Glutamatergic neuron (in vitro differentiated cells): ENCODE measurements around the gene ACADL. TPM values are rescaled to one million over a fixed set of nuclear protein-coding genes. Genes with fewer than 3 reads are reported as not detected.

Source experiments
- DNase-seq: peaks from one replicate; pipeline ENCODE4 v3.0.0; 2022
- H3K27ac Mint-ChIP-seq: one replicate; pipeline ENCODE4 v1.8.0; 2020; ENCODE audit warnings: mild to moderate bottlenecking, mixed read lengths, inconsistent platforms; ENCODE audit not compliant: unreplicated experiment
- H3K27me3 Mint-ChIP-seq: one replicate; pipeline ENCODE4 v1.8.0; 2020; ENCODE audit warnings: mild to moderate bottlenecking, moderate library complexity, mixed read lengths, inconsistent platforms; ENCODE audit not compliant: unreplicated experiment
- H3K36me3 Mint-ChIP-seq: one replicate; pipeline ENCODE4 v1.8.0; 2020; ENCODE audit warnings: mild to moderate bottlenecking, mixed read lengths, inconsistent platforms; ENCODE audit not compliant: unreplicated experiment
- H3K4me1 Mint-ChIP-seq: one replicate; pipeline ENCODE4 v1.8.0; 2020; ENCODE audit warnings: mild to moderate bottlenecking, low read depth, mixed read lengths, inconsistent platforms; ENCODE audit not compliant: unreplicated experiment
- H3K4me3 Mint-ChIP-seq: one replicate; pipeline ENCODE4 v1.8.0; 2020; ENCODE audit warnings: mild to moderate bottlenecking, mixed read lengths, inconsistent platforms; ENCODE audit not compliant: unreplicated experiment
- H3K9me3 Mint-ChIP-seq: one replicate; pipeline ENCODE4 v1.8.0; 2020; ENCODE audit warnings: mild to moderate bottlenecking, moderate library complexity, mixed read lengths, inconsistent platforms; ENCODE audit not compliant: unreplicated experiment
- total RNA-seq: library from RNA; stranded (reverse); fragmentation: NEBNext Ultra II Directional; extraction: Animal tissue kit (Norgen Biotek cat#: 25700); gene quantifications from one replicate; pipeline ENCODE4 v1.2.1, GENCODE V29; 2021; ENCODE audit not compliant: unreplicated experiment
- TF ChIP-seq, protein P1 (sequence below): fragments of 200-600 bp; sonication (generic); IDR thresholded peaks from one replicate; pipeline ENCODE4 v1.5.0; 2021; ENCODE audit not compliant: partially characterized antibody, unreplicated experiment

ACADL gene
- total RNA-seq, 1 donor from 2014 or later: not detected

DNA sequence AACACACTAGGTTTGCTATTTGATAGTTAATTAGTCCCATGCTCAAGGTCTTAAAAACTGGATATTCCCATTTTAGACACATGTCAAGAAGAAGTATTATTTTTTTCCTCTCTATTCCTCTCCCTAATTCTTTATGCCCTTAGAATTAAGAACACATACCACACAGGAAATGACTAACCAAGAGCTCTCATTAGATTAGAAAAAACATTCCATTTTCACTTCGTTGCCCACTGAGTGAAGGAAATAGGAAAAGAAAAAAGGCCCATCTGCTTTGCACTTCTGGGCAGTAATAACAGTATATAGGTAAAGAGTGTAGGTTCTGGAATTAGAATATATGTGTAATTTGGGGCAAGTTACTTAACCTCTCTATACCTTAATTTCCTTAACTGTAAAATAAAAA, 26.9 kb downstream of the ACADL start:
- no peaks in the 10 kb centered on the region for H3K4me1 Mint-ChIP-seq
- TF ChIP-seq, protein P1, sequence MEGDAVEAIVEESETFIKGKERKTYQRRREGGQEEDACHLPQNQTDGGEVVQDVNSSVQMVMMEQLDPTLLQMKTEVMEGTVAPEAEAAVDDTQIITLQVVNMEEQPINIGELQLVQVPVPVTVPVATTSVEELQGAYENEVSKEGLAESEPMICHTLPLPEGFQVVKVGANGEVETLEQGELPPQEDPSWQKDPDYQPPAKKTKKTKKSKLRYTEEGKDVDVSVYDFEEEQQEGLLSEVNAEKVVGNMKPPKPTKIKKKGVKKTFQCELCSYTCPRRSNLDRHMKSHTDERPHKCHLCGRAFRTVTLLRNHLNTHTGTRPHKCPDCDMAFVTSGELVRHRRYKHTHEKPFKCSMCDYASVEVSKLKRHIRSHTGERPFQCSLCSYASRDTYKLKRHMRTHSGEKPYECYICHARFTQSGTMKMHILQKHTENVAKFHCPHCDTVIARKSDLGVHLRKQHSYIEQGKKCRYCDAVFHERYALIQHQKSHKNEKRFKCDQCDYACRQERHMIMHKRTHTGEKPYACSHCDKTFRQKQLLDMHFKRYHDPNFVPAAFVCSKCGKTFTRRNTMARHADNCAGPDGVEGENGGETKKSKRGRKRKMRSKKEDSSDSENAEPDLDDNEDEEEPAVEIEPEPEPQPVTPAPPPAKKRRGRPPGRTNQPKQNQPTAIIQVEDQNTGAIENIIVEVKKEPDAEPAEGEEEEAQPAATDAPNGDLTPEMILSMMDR: no peak

DNA sequence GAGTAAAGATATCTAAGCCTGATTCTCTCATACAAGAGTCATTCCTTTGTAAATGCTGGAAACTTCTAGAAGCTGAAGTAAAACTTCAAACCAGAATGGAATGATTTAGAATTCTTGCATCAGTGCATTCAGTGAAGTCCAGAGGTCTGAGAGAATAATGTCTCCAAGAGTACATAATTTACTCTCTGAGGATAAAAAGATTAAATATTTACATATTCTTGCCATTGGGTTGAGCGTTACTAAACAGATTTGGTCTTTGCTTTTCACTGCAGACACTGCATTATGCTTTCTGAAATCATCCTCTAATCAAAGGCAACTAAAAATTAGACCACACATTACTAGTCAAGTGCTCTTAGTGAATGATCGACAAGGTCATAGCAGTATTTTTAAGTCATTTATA, 27.5 kb downstream of the ACADL start:
- H3K27me3 Mint-ChIP-seq: no peaks in the 10 kb centered on the region
- no peaks in the 10 kb centered on the region for H3K9me3 Mint-ChIP-seq
- no peaks in the 10 kb centered on the region for H3K36me3 Mint-ChIP-seq
- no peak overlapping the region for H3K4me3 Mint-ChIP-seq
- H3K4me1 Mint-ChIP-seq: no peaks in the 10 kb centered on the region
- TF ChIP-seq, protein P1: no peak
- H3K27ac Mint-ChIP-seq: no peak overlapping the region
- DNase-seq: no peak

More for the DNA sequence above, 26.9 kb downstream of the ACADL start:
- H3K27ac Mint-ChIP-seq: no peak overlapping the region
- DNase-seq: no peak
- H3K27me3 Mint-ChIP-seq: no peaks in the 10 kb centered on the region
- H3K36me3 Mint-ChIP-seq: no peaks in the 10 kb centered on the region
- no peak overlapping the region for H3K4me3 Mint-ChIP-seq
- H3K9me3 Mint-ChIP-seq: no peaks in the 10 kb centered on the region

- Mint-ChIP-seq H3K27ac (no peak overlapping the region), H3K4me3 (no peak overlapping the region), H3K36me3 (no peaks in the 10 kb centered on the region), H3K4me1 (no peaks in the 10 kb centered on the region), H3K27me3 (no peaks in the 10 kb centered on the region), H3K9me3 (no peaks in the 10 kb centered on the region)
- TF ChIP-seq, protein P1: peak; percentile 91
- DNase-seq: no peak
Observed at GRCh38 chr2:210195101-210195852, 30.0 kb downstream of the ACADL start.

DNA sequence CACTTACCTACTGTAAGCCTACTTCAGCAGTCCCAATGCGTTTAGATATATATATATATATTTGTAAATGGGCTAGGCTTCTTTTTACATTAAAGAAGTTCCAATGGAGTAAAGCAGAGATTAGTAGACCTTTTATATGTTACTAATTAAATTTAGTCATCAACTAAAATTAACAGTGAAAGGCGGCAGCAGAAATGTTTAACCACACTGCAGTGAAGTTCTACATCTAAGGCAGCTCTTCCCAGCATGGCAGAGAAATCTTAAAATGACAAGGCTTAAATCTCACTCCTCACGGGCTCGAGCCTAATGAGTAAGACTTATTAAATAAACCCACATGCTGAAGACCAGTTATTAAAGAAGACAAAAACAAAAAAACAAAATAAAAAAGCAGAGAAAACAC, 34.9 kb downstream of the ACADL start:
- H3K9me3 Mint-ChIP-seq: peaks cover 7% of the 10 kb centered on the region
- TF ChIP-seq, protein P1: no peak
- peaks cover 3% of the 10 kb centered on the region for H3K36me3 Mint-ChIP-seq
- no peak for DNase-seq
- no peak overlapping the region for H3K27ac Mint-ChIP-seq
- no peak overlapping the region for H3K4me3 Mint-ChIP-seq
- no peaks in the 10 kb centered on the region for H3K27me3 Mint-ChIP-seq
- H3K4me1 Mint-ChIP-seq: no peaks in the 10 kb centered on the region

DNA sequence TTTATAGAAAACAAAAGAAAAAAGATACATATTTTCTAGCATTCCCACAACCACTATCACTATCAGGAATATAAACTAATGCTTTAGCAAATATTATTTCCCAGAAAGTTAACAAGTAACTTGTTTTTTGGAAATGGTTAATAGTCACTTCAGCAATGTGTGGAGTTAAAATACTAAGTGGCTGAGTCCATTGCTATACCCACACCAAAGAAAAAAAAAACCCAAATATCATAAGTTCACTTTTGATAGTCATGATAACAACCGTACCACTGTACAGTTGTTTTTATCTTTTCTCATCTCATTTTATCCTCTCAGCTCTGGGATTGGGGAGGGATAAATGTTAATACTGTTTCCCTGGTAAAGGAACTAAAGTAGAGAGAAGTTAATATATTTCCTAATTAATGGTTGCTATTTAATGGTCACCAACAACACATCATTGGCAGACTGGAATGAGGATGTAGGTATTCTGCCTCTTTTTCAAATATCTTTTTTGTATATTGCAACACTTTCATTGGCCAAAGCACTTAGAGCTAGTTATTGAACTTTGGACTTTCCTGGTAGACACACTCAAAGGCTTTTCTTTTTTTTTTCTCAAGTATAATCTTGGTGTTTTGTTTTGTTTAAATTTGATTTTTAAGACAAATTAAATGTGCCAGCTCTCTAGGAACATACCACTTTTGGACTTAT, 35.7 kb downstream of the ACADL start:
- no peaks in the 10 kb centered on the region for H3K4me1 Mint-ChIP-seq
- no peaks in the 10 kb centered on the region for H3K27me3 Mint-ChIP-seq
- DNase-seq: no peak
- TF ChIP-seq, protein P1: no peak
- H3K4me3 Mint-ChIP-seq: no peak overlapping the region
- H3K9me3 Mint-ChIP-seq: peaks cover 10% of the 10 kb centered on the region
- H3K36me3 Mint-ChIP-seq: peaks cover 11% of the 10 kb centered on the region
- no peak overlapping the region for H3K27ac Mint-ChIP-seq
